GM19351 (cell line): ENCODE data around the gene KIF1A.

Source experiments
- ATAC-seq: cut with Tn5 transposase; IDR thresholded peaks from one replicate; pipeline ENCODE4 v1.9.1; 2021; ENCODE audit warnings: mild to moderate bottlenecking, moderate library complexity; ENCODE audit not compliant: unreplicated experiment

Gene KIF1A

GRCh38 chr2:240799033-240799820 is 20.8 kb downstream of the KIF1A start:
- no peak for ATAC-seq

GRCh38 chr2:240798327-240798905 is 21.6 kb downstream of the KIF1A start:
- ATAC-seq, result no peak

GRCh38 chr2:240797914-240798313 is 22.1 kb downstream of the KIF1A start:
- no peak for ATAC-seq

GRCh38 chr2:240797500-240797895 is 22.5 kb downstream of the KIF1A start:
- ATAC-seq, result no peak

- ATAC-seq, result no peak
These were observed 23.2 kb downstream of the KIF1A start for GRCh38 chr2:240796543-240797499.

- ATAC-seq, result no peak
These were observed 24.0 kb downstream of the KIF1A start for GRCh38 chr2:240795916-240796510.

GRCh38 chr2:240795454-240795853 is 24.6 kb downstream of the KIF1A start:
- ATAC-seq, result no peak

GRCh38 chr2:240794178-240794721 is 25.8 kb downstream of the KIF1A start:
- no peak for ATAC-seq

GRCh38 chr2:240793313-240794177 is 26.5 kb downstream of the KIF1A start:
- no peak for ATAC-seq

- no peak for ATAC-seq
These were observed 27.2 kb downstream of the KIF1A start for GRCh38 chr2:240792629-240793312.

GRCh38 chr2:240791821-240792628 is 28.0 kb downstream of the KIF1A start:
- no peak for ATAC-seq

- no peak for ATAC-seq
These were observed 28.7 kb downstream of the KIF1A start for GRCh38 chr2:240791221-240791800.

- no peak for ATAC-seq
These were observed 29.4 kb downstream of the KIF1A start for GRCh38 chr2:240790370-240791220.

- no peak for ATAC-seq
These were observed 30.3 kb downstream of the KIF1A start for GRCh38 chr2:240789501-240790369.

- ATAC-seq, result no peak
These were observed 31.0 kb downstream of the KIF1A start for GRCh38 chr2:240789051-240789453.

GRCh38 chr2:240788482-240788881 is 31.5 kb downstream of the KIF1A start:
- ATAC-seq, result no peak
